NK-92 (cell line): Measurements from ENCODE around the gene CYTH4.

Source experiments
- DNase-seq: peaks from one replicate; lab custom pipeline; 2025; ENCODE audit not compliant: unreplicated experiment; lab: John Stamatoyannopoulos, UW

The CYTH4 gene

DNA sequence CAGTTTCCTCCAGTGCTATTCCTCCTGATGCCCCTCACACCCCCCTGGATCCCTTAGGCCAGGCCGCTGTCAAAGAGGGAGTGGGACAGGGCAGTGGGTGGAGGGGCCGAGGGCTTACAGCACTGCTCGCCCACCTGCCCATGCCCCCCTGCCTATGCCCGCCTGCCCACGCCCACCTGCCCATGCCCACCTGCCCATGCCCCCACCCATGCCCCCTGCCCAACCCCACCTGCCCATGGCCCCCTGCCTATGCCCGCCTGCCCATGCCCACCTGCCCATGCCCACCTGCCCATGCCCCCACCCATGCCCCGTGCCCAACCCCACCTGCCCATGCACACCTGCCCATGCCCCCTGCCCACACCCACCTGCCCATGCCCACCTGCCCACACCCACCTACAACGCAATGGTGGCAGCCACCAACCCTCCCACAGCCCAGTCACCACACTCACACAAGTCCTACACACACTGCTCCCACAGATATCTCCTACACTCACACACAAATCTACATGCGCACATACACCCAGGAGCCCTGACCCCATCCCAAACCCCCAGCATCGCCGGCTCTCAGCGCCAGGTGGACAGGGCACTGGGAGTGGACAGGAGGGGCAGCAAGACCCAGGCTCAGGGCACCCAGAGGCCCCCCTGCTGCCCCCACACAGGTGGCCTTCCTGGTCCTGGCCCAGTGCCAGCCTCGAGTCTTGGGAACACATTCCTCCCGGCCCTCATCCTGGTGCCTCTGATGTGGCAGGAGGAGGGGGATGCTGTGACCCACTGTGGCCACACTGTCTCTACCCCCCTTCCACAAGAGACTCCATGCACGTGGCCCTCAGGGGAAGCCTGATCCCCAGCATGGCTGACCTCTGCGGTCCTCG is 61.8 kb downstream of the CYTH4 start:
- no peak for DNase-seq

DNA sequence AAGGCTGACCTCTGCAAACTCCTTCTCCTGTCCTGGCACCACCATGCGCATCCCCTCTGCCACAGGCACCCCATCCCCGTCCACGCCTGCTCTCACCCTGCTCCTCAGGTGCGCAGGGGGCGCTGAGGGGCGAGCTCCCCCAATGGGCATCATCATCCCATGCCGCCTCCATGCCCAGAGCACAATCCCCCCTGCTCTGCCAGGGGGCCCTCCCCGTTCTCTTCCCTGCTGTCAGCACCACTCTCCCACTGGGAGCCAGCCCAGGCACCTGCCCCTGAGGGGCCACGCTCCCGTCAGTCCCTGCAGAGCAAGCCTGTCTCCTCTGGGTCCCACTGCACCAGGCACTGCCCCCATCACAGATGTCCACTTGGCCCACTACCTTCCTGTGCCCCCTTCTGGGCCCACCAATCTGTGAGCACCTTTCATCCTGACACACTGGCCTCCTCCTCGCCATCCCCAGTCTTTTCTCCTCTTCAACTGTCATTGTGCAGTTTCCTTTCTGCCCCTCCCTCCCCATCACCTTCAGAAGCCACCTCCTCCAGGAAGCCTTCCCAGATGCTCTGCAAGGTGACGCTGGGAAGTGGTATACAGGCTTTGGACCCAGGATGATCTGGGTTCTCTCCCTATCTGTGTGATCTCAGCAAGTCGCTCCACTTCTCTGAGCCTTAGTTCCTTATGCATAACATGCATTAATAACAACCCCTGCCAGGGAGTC is 62.6 kb downstream of the CYTH4 start:
- no peak for DNase-seq

DNA sequence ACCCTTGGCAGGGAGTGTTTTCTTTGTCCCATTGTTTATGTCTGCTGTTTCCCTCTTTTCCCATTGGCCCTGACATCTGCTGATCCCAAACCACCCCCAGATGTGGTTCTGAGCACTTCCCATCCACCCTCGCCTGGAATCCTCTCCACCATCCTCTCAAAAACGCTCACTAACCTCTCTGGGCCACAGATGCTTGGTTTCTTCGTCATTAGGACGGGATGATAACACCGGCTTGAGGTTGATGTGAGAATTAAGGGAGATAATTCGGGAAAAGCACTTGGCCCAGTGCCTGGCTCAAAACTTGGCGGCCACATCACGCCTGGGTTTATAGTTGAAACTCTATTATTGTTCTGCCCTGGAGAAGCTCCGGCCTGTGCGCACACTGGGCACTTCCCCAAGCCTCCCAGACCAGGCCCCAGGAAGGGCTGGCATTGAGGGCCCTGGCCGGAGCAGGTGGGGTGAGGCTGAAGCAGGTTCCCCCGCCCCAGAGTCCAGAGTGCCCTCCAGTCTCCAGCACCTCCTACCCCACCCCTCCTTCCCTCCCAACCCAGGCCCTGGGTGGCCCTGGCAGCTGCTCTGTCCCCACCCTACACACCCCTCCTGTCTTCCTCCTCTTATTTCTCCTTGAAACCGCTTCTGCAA is 63.7 kb downstream of the CYTH4 start:
- DNase-seq: no peak

DNA sequence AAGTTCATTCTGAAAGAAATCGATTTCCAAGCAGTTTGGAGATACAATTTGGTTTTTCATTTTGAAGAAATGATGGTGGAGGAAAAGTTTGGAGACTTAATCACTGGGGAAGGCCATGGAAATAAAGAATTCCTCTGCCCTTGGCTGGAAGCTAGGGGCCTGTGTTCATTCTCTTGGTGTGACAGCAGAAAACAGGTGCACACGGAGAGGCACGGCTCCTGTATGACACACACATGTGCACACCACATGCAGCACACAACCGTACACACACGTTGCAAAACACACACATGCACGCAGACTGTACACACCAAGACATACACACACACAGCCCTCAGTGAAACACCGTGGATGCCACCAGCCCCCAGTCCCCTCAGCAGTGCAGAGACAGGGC is 64.2 kb downstream of the CYTH4 start:
- DNase-seq: no peak

DNA sequence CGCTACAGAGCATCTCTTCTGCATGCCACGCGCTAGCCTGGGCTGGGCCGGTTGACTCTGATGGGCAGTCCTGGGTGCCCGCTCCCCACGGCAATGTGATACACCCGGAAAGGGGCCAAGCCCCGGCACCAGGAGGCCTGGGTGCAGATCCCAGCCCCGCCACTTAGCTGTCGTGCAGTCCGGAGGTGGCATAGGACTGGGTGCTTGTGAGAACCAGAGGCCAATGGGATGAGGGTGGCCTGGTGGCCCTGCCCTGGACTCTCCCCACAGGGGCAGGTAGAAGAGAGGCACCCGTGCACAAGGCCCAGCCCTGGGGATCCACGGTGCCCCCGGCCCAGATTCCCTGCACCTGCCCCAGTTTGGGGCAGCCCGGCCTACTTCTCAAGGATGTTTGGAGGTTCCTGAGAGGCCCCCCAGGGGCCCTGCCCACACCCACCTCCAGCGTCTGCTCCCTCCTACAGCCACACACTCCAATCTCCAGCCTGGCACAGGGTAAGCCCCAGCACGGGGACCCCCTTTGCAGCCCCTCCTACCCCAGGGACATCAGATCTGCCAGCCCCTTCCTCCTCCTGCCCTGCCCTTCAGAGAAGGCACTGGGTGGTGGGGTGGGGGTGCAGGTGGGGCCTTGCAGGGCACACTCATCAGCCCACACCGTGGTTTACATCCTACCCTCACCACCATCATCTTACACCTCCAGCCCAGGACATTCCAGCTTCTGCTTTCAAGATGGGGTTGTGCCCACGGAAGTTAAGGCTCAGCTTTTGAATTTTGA is 66.9 kb downstream of the CYTH4 start:
- no peak for DNase-seq

DNA sequence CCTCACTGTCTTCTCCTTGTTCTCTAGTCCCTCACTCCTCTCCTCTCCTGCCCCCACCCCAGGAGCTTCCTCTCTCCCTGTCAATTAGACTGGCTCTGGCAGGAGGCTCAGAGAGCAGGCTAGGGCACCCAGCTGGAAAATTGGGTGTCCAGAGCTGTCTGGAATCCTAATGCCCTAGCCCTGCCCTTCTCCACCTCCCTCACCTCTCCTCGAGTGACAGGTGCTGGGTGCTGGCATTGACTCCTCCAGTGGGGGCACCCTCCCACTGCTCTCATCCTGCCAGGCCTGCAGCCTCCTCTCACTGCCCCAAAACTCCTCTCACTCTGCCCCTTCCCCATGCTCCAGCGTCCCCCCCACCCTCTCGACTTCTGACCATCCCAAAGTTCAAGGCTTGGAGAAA is 68.9 kb downstream of the CYTH4 start:
- no peak for DNase-seq

DNA sequence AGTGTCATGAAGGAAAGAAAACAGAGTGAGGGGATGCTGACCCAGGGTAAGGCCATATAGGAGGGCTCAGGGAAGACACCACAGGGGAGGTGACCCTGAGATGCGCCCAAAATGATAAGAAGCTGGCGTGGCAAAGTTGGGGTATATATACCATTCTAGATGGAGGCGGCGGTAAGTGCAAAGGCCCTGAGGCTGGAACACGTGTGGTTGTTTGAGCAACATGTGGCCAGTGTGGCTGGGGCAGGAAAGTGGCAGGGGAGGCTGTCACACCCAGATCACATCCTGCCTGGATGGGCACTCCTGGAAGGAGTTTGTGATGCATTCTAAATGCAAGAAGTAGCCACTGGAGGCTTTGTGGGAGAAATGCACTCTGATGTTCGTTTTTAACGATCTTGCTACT is 70.2 kb downstream of the CYTH4 start:
- no peak for DNase-seq

DNA sequence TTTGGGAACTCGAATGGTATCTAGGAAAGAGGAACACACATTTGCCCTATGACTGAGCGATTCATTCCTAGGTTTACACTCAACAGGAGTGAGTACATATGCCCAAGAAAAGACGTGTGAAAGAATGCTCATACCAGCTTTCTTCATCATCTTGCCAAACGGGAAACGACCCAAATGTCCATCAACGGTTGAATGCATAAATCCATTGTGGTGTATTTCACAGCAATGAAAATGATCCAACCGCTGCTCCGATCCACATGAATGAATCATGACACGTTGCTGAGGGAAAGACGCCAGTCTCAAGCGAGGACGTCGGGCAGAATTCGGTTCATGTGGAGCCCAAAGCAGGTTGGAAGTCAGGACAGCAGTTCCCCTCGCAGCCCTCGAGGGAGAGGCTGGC is 71.5 kb downstream of the CYTH4 start:
- DNase-seq: no peak

DNA sequence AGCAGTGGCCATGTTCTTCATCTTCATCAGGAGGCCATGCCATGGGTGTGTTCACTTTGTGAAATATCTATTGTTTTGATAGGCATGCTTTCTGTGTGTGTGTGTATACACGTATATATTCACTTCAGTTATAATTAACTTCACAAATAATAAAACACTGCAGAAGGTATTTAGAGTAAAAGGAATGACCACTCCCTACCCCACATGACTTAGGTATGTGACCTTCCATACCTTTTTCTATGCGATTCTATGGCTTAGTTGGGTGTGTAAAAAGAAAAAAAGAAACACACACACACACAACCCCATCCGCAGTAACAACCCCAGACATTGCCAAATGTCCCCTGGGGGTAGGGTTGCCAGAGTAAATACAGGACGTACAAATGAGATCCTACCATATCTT is 72.0 kb downstream of the CYTH4 start:
- no peak for DNase-seq

DNA sequence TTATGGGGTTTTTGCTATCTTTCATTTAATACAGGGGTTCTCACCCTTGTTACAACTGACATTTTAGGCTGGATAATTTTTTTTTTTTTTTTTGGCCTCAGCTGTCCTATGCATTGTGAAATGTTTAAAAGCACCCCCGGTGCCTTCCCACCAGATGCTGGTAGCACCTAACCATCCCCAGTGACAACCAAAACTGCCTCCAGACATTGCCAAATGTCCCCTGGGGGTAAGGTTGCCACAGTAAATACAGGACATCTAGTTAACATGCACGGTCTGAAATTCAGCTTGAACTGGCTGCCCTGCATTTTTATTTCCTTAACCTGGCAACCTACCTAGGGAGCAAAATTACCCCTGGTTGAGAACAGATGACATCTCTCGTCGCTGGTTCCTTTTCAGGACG is 72.4 kb downstream of the CYTH4 start:
- DNase-seq: no peak

DNA sequence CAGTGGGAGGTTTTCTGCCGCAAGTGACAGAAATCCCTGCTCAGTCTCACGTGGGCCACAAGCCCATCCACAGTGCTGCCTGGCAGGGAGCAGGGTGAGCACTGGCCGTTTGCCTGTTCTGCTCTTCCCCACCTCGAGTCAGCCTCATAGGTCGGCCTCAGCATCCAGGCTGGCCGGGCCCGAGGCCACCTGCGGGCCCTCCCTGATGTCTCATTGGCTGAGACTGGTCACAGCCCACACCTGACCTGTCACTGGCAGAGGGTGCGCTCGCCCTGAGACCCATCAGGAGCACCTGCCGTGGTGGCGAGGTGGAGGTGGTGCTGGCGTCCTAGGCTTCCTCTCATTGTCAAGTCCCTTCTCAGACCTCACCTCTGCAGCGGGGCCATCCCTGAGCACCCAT is 72.9 kb downstream of the CYTH4 start:
- no peak for DNase-seq

DNA sequence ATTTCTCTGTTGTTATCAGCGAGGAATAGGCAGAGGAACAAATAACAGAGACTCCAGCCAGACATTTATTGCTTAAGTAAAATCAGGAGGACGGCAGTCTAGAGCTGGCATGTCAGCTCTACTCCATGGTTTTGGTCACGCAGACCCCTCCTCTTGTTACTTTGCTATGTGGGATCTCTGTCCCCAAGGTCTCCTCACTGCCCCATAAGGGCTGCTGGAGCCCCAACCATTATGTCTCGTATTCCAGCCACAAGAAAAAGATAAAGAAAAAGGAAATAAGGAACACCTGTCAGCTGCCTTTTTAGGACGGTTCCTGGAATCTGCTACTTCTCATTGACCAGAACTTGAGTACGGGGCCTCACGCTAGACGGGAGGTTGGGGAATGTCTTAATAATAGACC is 74.6 kb downstream of the CYTH4 start:
- DNase-seq: no peak

DNA sequence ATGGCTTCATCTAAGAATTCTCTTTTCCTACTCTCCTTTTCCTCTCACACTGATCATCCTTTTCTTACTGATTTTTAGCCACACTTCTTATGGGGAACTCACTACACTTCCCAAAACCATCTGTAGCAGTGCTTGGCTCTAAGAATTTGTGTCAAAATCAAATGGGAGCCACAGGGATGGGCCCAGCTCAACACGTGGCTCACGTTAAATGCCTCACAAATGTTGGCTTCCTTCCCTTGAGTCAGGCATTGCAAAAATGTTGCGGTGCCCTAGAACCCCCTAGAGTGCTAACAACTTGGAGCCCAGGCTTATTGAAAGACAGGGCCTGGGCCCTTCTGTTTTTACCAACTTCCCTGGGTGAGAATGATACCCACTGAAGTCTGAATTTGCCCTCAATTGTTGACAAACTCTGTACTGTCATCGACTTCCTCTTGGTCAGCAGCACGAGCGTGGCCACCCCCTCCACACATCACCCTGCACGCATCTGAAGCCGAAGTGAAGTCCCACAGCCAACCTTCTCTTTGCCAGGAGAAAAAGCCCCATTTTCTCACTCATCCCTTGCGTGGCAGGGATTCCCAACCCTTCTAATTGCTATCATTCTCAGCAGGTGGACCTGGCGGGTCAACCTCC is 75.3 kb downstream of the CYTH4 start:
- no peak for DNase-seq

DNA sequence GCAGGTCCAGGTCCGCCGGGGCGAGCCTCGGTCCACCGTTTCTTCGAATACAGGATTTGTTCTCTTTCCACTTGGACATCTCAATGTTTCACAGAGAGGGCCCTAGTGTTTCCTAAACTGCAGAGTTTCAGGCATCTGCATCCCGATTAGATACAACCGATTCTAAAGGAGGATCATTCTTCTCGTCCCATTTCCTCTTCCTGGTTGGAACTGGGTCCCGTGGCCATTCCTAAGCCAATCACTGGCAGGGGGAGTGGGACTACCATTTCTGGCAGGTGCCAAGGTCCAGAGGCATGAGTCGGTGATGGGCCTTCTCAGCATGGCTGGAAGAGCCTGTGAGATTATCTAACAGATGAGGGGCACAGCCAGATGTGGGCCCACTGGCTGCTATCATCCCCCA is 76.1 kb downstream of the CYTH4 start:
- DNase-seq: no peak

DNA sequence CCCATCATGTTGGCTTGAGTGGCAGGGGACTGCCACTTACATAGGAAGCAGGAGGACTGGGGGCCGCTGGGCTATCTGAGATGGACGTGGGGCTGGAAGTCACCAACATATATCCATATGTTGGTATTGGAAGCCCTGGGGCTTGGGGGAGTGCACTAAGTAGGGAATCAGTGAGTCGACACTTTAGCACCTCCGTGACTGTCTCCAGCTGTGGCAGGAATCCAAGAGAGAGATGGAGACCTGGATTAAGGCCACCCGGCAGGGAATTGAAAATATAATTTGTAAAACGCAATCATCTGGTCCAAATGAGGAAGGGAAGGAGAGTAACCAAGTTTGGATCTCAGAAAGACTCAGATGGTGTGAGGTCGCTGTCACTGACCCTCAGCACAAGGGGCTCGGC is 76.6 kb downstream of the CYTH4 start:
- no peak for DNase-seq

DNA sequence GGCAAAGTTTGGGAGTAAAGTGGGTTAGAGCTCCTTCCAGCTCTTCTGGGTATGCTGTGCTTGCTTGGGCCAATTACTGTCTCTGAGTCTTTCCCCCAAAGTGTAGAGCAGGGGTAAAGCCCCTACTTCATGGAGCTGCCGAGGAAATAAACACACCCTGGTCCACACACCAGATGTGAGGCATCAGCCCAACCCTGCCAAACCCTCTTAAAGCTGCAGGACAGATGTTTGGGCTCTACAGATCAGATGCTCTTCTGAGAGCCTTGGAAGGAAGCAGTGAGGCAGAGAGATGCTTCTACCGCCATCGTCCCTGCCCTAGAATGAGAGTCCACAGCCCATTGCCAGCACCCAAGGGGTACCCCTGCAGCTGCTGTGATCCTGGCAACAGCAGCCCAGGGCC is 80.3 kb downstream of the CYTH4 start:
- no peak for DNase-seq

DNA sequence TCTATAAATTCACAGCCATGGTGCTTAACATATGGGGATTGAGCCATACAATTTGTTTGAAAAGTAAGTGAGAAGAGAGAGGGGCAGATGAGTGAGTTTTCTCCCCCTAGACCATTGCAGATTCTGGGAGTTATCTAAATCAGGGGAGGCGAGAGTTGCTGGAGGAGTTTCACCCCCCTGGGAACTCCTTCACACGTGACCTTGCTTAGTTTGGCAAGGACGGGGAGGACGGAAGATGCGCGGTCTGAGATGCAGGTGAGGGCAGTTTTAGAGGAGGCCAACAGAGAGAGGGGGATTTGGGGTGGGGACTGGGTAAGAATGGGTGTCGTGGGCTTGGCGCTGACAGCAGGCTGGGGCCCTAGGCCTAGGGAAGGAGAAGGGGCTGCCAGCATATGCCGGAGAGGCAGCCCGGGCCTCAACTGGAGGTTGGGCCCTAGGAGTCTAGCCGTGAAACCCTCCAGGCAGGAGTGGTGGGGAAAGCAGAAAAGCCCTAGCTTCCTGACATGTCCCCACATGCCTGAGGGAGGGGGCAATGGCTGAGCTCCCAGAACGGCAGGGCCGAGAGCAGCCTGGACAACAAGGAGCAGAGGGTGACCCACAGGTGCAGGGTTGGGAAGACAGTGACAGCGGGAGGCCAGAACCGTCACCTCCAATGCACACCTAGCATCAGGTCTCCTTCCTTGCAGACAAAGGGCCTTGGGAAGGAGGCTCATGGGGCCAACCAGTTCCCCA is 81.1 kb downstream of the CYTH4 start:
- no peak for DNase-seq
